DND-41 (cell line): ENCODE data around the gene SESTD1.

ENCODE experiments used
- EZH2 ChIP-seq: IDR thresholded peaks from 3 replicates; pipeline ENCODE4 v1.6.1; 2012; ENCODE audit warnings: borderline replicate concordance, low read depth, mild to moderate bottlenecking, moderate library complexity, low read length, inconsistent platforms; ENCODE audit not compliant: severe bottlenecking
- TF ChIP-seq, protein P1 (sequence below): IDR thresholded peaks from 2 replicates; pipeline ENCODE4 v1.5.1; 2012; ENCODE audit warnings: borderline replicate concordance, low read length, moderate library complexity, mild to moderate bottlenecking; ENCODE audit not compliant: poor library complexity, severe bottlenecking; ENCODE audit errors: extremely low read depth

DNA sequence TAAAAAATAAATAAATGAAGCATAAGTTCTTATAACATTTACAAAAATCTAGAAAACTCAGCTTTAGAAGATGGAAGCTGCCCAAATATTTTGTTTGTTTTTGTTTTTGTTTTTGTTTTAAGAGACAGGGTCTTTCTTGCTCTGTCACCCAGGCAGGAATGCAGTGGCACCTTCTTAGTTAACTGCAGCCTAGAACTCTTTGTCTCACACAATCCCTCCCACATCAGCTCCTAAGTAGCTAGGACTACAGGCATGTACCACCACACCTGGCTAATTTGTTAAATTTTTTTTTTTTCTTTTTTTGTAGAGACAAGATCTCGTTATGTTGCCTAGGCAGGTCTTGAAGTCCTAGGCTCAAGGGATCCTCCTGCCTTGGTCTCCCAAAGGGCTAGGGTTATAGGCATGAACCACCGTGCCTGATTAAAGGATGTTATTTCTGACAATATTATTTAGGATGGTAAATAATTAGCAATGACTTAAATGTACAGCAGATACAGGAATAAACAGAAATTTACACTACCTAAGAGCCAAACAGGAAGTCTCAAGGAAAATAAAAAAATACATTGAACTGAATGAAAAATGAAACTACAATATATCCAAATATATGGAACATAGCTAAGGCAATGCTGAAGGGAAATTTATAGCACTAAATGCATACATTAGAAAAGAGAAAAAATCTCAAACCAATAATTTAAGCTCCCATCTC, 17.2 kb downstream of the SESTD1 start:
- TF ChIP-seq EZH2, result no peak
- TF ChIP-seq, protein P1, sequence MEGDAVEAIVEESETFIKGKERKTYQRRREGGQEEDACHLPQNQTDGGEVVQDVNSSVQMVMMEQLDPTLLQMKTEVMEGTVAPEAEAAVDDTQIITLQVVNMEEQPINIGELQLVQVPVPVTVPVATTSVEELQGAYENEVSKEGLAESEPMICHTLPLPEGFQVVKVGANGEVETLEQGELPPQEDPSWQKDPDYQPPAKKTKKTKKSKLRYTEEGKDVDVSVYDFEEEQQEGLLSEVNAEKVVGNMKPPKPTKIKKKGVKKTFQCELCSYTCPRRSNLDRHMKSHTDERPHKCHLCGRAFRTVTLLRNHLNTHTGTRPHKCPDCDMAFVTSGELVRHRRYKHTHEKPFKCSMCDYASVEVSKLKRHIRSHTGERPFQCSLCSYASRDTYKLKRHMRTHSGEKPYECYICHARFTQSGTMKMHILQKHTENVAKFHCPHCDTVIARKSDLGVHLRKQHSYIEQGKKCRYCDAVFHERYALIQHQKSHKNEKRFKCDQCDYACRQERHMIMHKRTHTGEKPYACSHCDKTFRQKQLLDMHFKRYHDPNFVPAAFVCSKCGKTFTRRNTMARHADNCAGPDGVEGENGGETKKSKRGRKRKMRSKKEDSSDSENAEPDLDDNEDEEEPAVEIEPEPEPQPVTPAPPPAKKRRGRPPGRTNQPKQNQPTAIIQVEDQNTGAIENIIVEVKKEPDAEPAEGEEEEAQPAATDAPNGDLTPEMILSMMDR, result no peak
